ENCODE measurements around the gene NDUFA11. TPM values are rescaled to one million over a fixed set of nuclear protein-coding genes. Genes with fewer than 3 reads are reported as not detected.

NDUFA11 gene
- polyA plus RNA-seq, 3 donors: 174 to 222 (median 202) TPM

DNA sequence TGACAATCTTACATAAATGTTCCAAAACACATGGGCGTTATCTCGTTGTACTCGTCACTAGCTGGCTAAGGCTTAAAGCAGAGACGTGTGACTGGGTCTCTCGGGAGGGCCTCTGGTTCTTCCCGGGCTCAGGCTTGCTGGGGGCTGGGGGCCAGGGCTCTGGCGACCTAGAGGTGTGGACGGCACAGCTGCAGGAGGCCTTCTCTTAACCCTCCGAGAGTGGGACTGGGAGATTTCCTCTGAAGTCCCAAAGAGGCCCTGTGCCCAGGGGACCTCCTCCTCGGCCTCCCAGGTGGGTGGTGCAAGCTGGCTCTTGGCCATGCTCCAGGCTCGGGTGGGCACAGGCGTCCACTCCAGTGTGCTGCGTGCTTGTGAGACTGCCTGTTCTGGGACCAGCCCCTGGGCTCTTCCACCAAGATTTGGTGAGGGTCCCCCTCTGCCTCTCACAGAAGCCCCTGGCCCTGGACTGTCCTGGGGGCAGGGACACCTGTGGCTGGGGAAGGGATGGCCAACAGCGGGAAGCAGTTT, 12.7 kb upstream of the NDUFA11 start:
- DNase-seq: no peak

- DNase-seq: no peak
These were observed 12.2 kb upstream of the NDUFA11 start for GRCh38 chr19:5915782-5916165.

- no peak for DNase-seq
These were observed 11.6 kb upstream of the NDUFA11 start for GRCh38 chr19:5914946-5915781.

DNA sequence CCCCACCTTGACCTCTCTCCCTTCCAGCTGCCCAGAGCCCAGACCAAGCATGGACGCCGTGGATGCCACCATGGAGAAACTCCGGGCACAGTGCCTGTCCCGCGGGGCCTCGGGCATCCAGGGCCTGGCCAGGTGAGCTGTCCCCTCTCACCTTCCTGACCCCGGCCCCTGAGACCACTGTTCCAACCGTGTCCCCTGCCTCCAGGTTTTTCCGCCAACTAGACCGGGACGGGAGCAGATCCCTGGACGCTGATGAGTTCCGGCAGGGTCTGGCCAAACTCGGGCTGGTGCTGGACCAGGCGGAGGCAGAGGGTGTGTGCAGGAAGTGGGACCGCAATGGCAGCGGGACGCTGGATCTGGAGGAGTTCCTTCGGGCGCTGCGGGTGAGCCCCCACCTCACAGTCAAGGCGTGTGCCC, 10.8 kb upstream of the NDUFA11 start:
- no peak for DNase-seq

- DNase-seq: no peak
These were observed 10.3 kb upstream of the NDUFA11 start, which contains the start of gene CAPS for GRCh38 chr19:5913739-5914357. Gene CAPS, plus strand, starts transcription at chr19:5914254. Its CDS starts 153 bp downstream, at chr19:5914407.

- no peak for DNase-seq
These were observed 7.8 kb upstream of the NDUFA11 start for GRCh38 chr19:5911366-5911765.

DNA sequence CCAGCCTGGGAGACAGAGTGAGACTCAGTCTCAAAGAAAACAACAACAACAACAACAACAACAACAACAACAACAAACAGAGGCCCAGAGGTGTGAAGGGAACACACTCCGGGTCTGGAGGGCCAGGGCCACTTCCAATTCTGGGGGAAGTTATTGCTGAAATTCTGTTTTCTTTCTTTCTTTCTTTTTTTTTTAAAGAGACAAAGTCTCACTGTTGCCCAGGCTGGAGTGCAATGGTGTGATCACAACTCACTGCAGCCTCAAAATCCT, 7.0 kb upstream of the NDUFA11 start:
- no peak for DNase-seq

DNA sequence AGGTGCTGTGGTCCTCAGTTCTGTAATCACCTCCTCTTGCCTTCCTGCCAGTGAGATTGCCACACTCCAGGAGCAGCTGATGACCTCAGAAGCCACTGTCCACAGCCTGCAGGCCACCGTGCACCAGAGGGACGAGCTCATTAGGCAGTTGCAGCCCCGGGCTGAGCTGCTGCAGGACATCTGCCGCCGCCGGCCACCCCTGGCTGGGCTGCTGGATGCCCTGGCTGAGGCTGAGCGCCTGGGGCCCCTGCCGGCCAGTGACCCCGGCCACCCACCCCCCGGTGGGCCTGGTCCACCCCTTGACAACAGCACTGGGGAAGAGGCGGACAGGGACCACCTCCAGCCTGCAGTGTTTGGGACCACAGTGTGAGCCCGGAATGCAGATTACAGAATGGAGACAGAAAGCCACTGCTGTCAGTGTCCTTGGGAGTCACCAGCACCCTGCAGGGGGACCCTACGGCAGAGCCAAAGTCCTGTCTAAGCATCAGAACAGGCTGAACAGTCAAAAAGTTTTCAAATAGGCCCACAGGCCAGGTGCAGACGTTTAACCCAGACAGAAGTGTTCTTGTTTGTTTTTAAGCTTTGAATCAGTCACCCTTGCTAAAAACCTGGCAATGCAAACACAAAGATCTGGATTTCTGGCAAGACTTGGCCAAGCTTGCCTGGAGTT, 5.3 kb upstream of the NDUFA11 start:
- DNase-seq: no peak

- DNase-seq: no peak
These were observed 3.7 kb upstream of the NDUFA11 start for GRCh38 chr19:5907241-5907640.

DNA sequence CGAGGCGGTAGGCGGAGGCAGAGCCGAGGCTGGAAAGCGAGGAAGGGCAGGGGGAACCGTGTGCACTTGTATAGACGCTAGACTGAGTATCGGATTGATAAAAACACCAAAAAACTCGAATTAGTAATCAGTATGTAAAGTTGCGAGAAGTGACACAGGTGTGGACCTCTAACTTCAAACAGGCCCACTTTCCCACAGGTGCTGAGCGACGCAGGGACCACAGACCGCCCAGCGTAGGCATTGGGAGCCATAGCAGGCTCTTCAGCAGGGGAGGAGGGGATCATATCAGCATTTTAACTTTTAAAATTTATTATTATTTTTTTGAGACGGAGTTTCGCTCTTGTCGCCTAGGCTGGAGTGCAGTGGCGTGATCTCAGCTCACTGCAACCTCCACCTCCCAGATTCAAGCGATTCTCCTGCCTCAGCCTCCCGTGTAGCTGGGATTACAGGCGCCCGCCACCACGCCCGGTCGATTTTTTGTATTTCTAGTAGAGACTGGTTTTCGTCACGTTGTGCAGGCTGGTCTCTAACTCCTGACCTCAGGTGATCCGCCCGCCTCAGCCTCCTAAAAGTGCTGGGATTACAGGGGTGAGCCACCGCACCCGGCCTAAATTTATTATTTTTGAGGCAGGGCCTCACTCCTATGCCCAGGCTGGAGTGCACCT, 1.7 kb upstream of the NDUFA11 start:
- no peak for DNase-seq

GRCh38 chr19:5904352-5905113, 943 bp upstream of the NDUFA11 start, which contains the start of gene VMAC:
Gene VMAC, plus strand, starts transcription at chr19:5904872. Its CDS starts 19 bp downstream, at chr19:5904891.
- DNase-seq: peak; percentile 100

GRCh38 chr19:5903056-5903623, 450 bp downstream of the NDUFA11 start:
- no peak for DNase-seq

DNA sequence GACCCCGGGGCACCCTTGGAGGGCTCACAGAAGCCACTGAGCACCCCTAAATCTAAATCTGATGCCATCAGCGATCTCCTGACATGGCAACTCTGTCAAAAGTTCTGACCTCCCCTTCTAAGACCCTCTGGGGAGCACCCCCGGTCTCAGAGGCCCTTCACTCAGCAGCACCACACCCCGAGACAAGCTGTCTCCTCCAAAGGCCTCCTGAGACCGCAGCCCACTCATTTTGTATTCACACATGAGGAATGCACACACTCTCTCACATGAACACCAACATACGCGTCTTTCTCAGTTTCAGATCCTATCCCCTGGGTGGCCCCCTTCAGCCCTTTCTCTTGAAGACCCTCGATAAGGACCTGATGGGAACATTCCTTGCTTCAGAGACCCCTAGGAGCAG, 2.6 kb downstream of the NDUFA11 start:
- no peak for DNase-seq

GRCh38 chr19:5899728-5900526, 3.7 kb downstream of the NDUFA11 start:
- DNase-seq: no peak

GRCh38 chr19:5897189-5897969, 6.2 kb downstream of the NDUFA11 start:
- DNase-seq: no peak

GRCh38 chr19:5896365-5897076, 7.1 kb downstream of the NDUFA11 start:
- no peak for DNase-seq

GRCh38 chr19:5895890-5896289, 7.7 kb downstream of the NDUFA11 start:
- DNase-seq: no peak

GRCh38 chr19:5895409-5895808, 8.2 kb downstream of the NDUFA11 start:
- DNase-seq: no peak
